Loucy (cell line): ENCODE results near the gene MBNL2.

ENCODE experiments used
- H2AFZ ChIP-seq: fragments of 200-600 bp; sonication (generic); 2 replicates; pipeline ENCODE4 v1.6.0; 2016; ENCODE audit warnings: antibody characterized with exemption, mild to moderate bottlenecking, low read length, moderate library complexity
- H3F3A ChIP-seq: fragments of 200-600 bp; 2 replicates; pipeline ENCODE4 v1.6.0; 2016; ENCODE audit warnings: antibody characterized with exemption, low read depth, mild to moderate bottlenecking
- H3K27me3 ChIP-seq: fragments of 200-600 bp; sonication (generic); 2 replicates; pipeline ENCODE4 v1.6.1; 2014; ENCODE audit warnings: low read length, mild to moderate bottlenecking; ENCODE audit not compliant: insufficient read depth, poor library complexity, severe bottlenecking
- H3K36me3 ChIP-seq: fragments of 200-600 bp; sonication (generic); 2 replicates; pipeline ENCODE4 v1.6.1; 2016; ENCODE audit warnings: low read length; ENCODE audit not compliant: insufficient read depth
- H3K4me1 ChIP-seq: fragments of 200-600 bp; sonication (generic); 2 replicates; pipeline ENCODE4 v1.5.1; 2014; ENCODE audit warnings: low read length, mild to moderate bottlenecking; ENCODE audit not compliant: insufficient read depth, poor library complexity, severe bottlenecking
- H3K4me2 ChIP-seq: fragments of 200-600 bp; sonication (generic); 2 replicates; pipeline ENCODE4 v1.6.0; 2014; ENCODE audit warnings: antibody characterized with exemption, low read length, low read depth, mild to moderate bottlenecking; ENCODE audit not compliant: poor library complexity, severe bottlenecking
- H3K4me3 ChIP-seq: fragments of 200-600 bp; sonication (generic); 2 replicates; pipeline ENCODE4 v1.5.1; 2014; ENCODE audit warnings: low read length, mild to moderate bottlenecking, mixed read lengths; ENCODE audit not compliant: poor library complexity, severe bottlenecking
- H3K79me2 ChIP-seq: fragments of 200-600 bp; sonication (generic); 2 replicates; pipeline ENCODE4 v1.6.1; 2014; ENCODE audit warnings: low read length; ENCODE audit not compliant: insufficient read depth
- H3K9ac ChIP-seq: fragments of 200-600 bp; sonication (generic); 2 replicates; pipeline ENCODE4 v1.6.0; 2014; ENCODE audit warnings: mild to moderate bottlenecking, low read depth, low read length, moderate library complexity; ENCODE audit not compliant: poor library complexity, severe bottlenecking
- H3K9me2 ChIP-seq: fragments of 200-600 bp; sonication (generic); replicated peaks from 2 replicates; pipeline ENCODE4 v1.6.1; 2016; ENCODE audit warnings: low read depth, low read length, mixed read lengths
- H3K9me3 ChIP-seq: fragments of 200-600 bp; sonication (generic); 2 replicates; pipeline ENCODE4 v1.6.1; 2014; ENCODE audit warnings: mild to moderate bottlenecking, antibody characterized with exemption, low read length, low read depth; ENCODE audit not compliant: insufficient read depth
- H4K20me1 ChIP-seq: fragments of 200-600 bp; sonication (generic); 2 replicates; pipeline ENCODE4 v1.6.0; 2014; ENCODE audit warnings: antibody characterized with exemption, low read length, mild to moderate bottlenecking; ENCODE audit not compliant: insufficient read depth, poor library complexity, severe bottlenecking
- EZH2phosphoT487 ChIP-seq: fragments of 200-600 bp; IDR thresholded peaks from 2 replicates; pipeline ENCODE4 v1.6.1; 2018; ENCODE audit warnings: antibody characterized with exemption, mild to moderate bottlenecking, moderate library complexity, borderline replicate concordance
- TF ChIP-seq, protein P1 (sequence below): fragments of 200-600 bp; sonication (generic); conservative IDR thresholded peaks from 2 replicates; pipeline ENCODE4 v1.5.1; 2014; ENCODE audit warnings: mild to moderate bottlenecking, antibody characterized with exemption, low read length

Gene MBNL2

DNA sequence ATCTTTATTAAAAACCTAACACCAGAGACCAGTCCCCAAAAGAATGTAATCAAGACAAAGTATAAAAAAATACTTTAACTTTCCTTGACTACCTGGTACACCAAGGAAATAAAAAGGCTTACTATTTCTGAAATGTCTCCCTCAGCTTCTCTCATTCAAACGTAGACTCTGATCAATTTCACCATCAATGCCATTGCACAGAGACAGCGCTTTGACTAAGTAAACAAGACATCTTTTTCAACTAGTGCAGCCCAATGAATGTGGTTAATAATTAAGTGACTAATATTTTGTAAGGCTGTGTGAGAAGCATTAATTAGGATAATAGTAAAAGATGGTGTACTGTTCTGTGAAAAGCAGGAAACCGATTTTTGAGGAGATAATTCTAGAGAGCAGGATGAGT lies 204.6 kb downstream of the MBNL2 start:
- H3F3A ChIP-seq = no peaks in the 10 kb centered on the region
- no peaks in the 10 kb centered on the region for H3K9me3 ChIP-seq
- H3K9me2 ChIP-seq = no peaks in the 10 kb centered on the region
- no peak overlapping the region for H3K9ac ChIP-seq
- no peaks in the 10 kb centered on the region for H3K36me3 ChIP-seq
- peaks cover 32% of the 10 kb centered on the region for H3K4me1 ChIP-seq
- TF ChIP-seq, protein P1, sequence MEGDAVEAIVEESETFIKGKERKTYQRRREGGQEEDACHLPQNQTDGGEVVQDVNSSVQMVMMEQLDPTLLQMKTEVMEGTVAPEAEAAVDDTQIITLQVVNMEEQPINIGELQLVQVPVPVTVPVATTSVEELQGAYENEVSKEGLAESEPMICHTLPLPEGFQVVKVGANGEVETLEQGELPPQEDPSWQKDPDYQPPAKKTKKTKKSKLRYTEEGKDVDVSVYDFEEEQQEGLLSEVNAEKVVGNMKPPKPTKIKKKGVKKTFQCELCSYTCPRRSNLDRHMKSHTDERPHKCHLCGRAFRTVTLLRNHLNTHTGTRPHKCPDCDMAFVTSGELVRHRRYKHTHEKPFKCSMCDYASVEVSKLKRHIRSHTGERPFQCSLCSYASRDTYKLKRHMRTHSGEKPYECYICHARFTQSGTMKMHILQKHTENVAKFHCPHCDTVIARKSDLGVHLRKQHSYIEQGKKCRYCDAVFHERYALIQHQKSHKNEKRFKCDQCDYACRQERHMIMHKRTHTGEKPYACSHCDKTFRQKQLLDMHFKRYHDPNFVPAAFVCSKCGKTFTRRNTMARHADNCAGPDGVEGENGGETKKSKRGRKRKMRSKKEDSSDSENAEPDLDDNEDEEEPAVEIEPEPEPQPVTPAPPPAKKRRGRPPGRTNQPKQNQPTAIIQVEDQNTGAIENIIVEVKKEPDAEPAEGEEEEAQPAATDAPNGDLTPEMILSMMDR = no peak
- no peaks in the 10 kb centered on the region for H4K20me1 ChIP-seq
- H3K79me2 ChIP-seq = peaks cover 6% of the 10 kb centered on the region
- H3K4me3 ChIP-seq = no peak overlapping the region
- H3K4me2 ChIP-seq = peak overlapping the region; percentile 7
- no peaks in the 10 kb centered on the region for H3K27me3 ChIP-seq
- H2AFZ ChIP-seq = no peak overlapping the region

DNA sequence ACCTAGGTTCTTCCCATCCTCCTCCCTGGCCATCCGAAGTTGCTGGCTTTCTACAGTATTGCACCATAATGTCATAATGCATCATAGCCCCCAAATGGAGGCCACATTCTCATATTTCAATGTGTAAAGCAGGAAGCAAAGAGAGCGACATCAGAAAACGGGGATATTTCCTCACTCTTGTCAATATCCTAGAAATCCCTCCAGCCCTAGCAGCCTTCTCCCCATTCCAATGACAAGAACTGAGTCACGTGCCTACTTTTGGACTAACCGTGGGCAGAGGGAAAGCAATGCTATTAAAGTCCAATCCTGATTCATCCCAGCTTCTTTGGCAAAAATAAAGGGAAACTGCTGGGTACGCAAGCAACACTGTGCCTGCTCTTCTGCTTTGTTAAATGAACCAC lies 207.5 kb downstream of the MBNL2 start:
- TF ChIP-seq, protein P1 = no peak
- no peak for TF ChIP-seq EZH2phosphoT487
- no peaks in the 10 kb centered on the region for H3K9me3 ChIP-seq
- H3K9ac ChIP-seq = peak overlapping the region; percentile 76
- peak overlapping the region; percentile 88 for H3K4me3 ChIP-seq
- peaks cover 2% of the 10 kb centered on the region; the same call in 1 of the 2 replicates for H3F3A ChIP-seq
- peaks cover 38% of the 10 kb centered on the region for H3K4me1 ChIP-seq
- peaks cover under 1% of the 10 kb centered on the region for H4K20me1 ChIP-seq
- no peaks in the 10 kb centered on the region for H3K9me2 ChIP-seq
- H3K27me3 ChIP-seq = no peaks in the 10 kb centered on the region
- H2AFZ ChIP-seq = no peak overlapping the region
- H3K4me2 ChIP-seq = peak overlapping the region; percentile 85
- H3K79me2 ChIP-seq = peaks cover 17% of the 10 kb centered on the region
- H3K36me3 ChIP-seq = no peaks in the 10 kb centered on the region

DNA sequence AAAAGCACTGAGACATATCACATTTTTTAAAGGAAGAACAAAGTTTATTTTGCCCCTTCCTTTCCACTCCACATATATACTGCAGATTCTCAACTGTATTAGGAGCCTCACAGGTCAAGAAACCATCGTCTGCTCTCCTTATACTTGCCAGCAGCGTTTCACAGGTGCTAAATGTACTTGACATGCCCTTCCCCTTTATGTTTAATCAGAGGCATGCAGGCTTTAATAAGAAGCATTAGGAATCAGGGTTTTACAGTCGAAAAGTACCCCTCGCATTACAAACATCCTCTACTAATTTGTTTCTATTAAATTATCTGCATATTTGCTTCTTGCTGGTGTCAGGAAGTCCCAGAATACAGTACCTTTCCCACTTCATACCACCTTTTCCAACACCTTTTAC lies 208.2 kb downstream of the MBNL2 start:
- Histone ChIP-seq H3K27me3 (no peaks in the 10 kb centered on the region), H3K36me3 (no peaks in the 10 kb centered on the region), H2AFZ (no peak overlapping the region), H3K4me1 (peaks cover 43% of the 10 kb centered on the region), H3K4me2 (peak overlapping the region; percentile 85), H3K79me2 (peaks cover 23% of the 10 kb centered on the region), H3F3A (peaks cover 2% of the 10 kb centered on the region; the same call in 1 of the 2 replicates), H3K4me3 (peak overlapping the region; percentile 88), H4K20me1 (peaks cover 4% of the 10 kb centered on the region), H3K9me2 (no peaks in the 10 kb centered on the region), H3K9ac (peak overlapping the region; percentile 76), H3K9me3 (no peaks in the 10 kb centered on the region)
- no peak for TF ChIP-seq EZH2phosphoT487
- TF ChIP-seq, protein P1 = no peak
